GM18861 (cell line): ENCODE results near the gene MST1R.

ENCODE experiments used
- ATAC-seq: cut with Tn5 transposase; IDR thresholded peaks from one replicate; pipeline ENCODE4 v1.9.1; 2021; ENCODE audit not compliant: unreplicated experiment

MST1R gene

DNA sequence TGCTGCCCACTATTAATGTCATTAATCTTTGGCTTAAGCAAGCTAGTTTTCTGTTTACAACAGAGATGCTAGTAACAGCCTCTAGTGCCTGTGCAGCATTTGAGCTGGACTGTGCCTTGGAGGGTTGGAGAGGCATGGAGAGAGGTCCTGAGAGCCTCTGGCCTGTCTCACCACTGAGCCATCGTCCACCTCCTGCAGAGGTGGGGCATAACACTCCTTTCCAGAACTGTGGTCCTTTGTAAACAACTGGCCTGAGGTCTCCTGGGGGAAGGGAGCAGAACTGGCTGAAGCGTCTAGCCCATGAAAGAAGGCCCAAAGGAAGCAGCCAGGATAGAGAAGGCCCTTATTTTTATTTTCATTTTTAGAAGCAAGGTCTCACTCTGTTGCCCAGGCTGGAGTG lies 24.0 kb downstream of the MST1R start:
- no peak for ATAC-seq

- no peak for ATAC-seq
These were observed 25.0 kb downstream of the MST1R start for GRCh38 chr3:49878686-49879085.

GRCh38 chr3:49877716-49878115 lies 26.0 kb downstream of the MST1R start:
- ATAC-seq = no peak

DNA sequence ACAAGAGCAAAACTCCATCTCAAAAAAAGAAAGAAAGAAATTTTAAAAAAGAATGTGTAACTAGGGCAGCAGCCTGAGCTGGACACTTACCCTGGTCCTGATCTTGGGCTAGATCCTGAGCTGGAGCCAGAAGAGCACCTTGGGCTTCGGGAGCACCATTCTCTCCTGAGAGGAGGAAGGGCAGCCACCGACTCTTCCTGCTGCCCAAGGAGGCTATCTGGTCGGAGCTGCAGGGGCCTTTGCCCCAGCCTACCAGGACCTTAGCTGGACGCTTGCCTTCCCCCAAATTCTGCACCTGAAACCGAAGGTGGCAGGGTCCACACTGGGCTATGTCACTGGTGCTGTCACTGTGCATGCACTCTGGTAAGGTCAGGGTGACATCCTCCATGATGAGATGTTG lies 27.1 kb downstream of the MST1R start:
- no peak for ATAC-seq

DNA sequence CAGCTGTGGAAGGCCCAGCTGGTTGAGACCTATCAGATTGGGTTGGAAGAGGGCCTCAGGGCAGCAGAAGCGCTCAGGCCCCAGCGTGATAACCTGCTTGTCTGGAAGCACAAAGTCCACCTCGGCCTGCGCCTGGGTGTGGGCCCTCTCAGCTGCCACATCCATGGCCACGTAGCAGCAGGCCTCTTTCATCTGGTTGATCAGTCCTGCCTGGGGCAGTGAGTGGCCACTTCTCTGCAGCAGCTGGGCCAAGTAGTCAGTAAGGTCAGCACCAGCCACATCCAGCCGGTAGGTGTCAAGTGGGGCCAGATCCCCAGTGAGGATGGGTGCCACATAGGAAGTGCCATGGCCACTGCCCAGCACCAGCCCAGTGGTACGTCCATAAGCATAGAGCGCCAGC lies 30.1 kb downstream of the MST1R start:
- ATAC-seq = no peak

DNA sequence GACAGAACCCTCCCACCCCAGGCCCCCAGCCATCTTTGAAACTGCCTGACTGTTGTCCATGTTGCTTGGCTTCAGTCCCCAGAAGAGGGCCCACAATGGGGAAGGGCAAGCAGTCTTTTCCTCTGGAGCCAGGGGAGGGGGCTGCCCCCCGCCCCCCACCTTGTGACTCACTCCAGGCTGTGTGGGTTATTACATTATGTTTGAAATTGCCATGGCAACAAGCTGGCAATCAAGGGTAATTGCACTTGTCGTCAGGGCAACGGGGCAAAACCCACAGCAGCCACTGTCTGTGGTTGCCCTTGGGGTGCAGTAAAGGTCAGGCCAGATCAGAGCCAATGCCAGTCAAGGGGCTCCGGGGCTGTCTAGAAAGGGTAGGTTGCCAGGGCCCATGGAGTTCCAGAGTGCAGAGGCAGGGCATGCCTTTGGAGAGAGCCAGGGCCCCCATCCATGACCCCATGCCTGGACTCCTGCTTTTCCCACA lies 30.8 kb downstream of the MST1R start:
- ATAC-seq = no peak

DNA sequence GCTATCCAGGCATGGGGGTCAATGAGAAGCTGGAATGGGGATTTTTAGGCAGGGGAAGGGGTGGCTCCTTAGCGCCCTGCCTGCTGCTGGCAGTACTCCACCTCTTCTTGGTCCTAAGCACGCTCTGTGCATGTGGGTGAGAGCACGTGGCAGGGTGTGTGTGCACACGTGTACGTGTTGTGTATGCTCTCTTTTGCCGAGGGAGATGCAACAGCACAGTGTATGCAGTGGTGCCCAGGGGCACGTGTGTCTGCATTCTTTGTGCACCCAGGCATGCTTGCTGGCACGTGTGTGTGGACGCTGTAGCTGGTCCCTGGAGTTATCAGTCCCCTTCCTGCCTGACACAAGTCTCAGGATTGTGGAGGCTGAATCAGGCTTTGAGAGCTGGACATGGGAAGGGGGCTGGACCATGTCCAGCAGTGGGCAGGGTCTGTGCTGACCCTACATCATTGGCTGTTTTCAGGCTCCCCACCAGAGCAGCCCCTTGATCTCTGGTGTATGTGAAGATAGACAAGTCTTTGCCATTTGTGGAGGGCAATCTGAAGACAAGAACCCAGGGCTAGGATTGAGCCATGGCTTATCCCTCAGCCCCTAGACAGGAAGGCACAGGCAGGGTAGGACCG lies 32.0 kb downstream of the MST1R start:
- ATAC-seq = no peak

DNA sequence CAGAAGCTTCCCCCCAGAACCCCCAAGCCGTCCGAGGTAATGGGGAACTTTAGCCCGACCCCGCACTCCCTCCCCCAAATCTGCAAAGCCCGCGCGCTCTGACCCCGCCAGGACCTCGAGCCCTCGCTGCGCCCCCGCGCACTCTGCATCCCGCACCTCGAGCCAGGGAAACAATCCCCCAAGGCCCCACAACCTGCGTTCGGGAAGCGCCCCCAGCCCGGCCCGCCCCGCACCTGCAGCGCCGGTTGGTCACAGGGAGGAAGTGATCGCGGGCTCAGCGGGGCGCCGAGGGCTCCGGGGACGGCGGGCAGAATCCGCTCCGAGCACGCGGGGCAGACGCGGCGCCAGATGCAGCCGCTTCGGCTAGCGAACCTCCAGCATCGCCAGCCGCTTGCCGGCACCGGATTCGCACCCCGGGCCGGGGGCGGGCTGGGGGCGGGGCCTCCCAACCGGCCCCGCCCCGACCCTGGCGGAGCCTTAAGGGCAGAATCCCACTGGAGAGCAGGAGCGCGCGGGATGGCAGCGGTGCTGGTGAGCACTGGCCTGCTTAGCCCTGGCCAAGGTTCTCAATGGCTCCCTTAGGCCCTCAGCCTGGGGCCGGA lies 34.0 kb downstream of the MST1R start, which contains the start of gene CAMKV:
TSS of gene CAMKV (minus strand) at position 382 of the 602 bp plus-strand sequence. CDS start 7,518 bp downstream, outside the sequence.
- ATAC-seq = no peak

GRCh38 chr3:49868862-49869466 lies 34.7 kb downstream of the MST1R start:
- ATAC-seq = no peak

DNA sequence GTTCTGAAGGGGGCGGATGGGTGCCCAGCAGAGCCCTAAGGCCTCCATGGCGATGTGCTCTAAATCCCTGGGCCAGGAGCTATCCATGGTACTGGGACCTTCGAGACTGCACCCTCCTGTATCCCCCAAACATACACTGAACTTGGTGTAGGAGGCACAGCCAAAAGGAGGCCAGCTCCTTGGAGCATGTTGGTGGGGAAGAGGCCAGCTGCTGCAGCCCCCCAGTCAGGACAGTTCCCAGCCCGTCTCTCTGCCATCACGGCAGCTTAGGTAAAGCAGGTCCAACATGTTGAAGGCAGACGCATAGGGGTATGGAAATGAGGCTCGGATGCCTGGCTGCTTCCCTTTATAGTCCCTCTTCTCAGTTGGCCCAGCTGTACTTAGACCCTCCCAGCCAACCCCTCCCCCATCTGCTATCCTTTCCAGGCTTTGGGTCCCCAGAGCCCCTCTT lies 35.8 kb downstream of the MST1R start:
- ATAC-seq = no peak

DNA sequence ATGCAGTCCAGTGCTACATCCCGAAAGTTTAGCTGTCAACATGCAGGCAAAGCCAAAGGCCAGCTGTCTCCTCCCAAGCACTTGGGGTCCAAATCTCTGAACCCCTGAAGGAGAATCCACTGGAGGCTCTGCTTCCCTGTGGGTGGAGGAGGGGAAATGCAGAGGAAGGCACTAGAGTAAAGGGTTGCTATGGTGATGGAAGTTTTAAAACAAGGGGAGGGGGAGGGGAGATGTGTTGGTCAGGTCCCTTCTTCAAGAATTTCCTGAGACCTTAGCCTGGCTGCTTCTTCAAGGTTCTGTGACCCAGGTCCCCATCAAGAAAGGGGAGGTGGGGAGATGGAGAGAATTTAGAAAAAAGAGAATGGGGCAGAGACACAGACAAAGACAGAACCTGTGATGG lies 36.3 kb downstream of the MST1R start:
- no peak for ATAC-seq

DNA sequence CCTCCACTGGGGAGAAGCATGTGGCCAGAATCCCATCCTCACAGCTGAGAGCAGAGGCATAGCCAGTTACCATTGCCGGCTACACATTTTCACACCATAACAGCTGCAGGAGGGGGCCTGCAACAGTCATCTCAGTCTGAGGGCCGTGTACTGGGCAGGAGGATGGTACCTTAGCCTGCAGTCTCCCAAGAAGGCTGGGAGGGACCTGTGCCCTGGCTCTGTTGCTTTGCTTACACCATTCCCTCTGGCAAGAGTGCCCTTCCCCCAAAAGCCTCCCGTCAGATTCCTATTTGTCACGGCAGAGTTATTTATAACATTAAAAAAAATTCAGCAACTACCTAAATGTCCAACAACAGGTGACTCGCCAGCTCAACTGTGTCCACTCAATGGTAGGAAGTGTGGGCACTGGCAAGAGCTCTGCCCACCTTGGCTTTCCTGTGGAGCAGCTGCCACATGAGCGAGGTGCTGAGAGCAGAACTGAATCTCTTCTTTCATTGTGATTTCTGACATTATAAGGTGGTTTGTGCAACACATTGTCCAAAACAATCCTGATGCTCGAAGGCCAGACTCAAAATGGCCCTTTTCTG lies 38.4 kb downstream of the MST1R start:
- no peak for ATAC-seq

GRCh38 chr3:49864505-49864904 lies 39.2 kb downstream of the MST1R start:
- ATAC-seq = no peak

DNA sequence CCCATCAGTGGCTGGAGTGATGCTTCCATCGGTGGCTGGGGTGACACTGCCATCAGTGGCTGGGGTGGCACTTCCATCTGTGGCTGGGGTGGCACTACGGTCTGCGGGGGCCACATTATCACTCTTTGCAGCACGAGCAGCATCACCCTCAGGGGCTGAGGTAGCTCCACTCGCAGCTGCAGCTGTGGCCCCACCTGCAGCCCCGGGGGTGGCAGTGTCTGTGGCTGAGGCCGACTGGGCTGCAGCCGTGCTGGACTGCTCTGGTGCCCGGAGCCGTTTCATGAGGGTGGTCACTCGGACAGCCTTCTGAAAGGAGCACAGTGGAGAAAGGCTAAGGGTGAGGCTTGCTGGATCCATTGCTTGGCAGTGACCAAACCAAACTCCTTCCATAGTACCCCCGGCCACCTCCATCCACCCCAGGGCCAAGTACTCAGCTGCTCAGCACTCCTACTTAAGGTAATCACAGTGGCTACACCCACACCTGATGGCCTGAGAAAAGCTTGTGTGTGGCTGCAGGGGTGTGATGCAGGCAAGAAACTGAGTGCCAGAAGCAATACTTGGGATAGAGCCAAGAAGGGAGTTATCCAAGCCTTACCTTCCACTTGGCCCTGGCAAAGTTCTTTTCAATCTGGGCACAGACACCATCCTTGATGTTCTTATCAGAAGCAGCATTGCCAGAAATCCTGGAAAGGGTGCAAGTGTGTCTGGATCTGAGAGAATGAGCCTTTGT lies 43.9 kb downstream of the MST1R start:
- no peak for ATAC-seq

GRCh38 chr3:49856181-49857005 lies 47.3 kb downstream of the MST1R start, which contains the start of gene TRAIP:
Gene TRAIP (minus strand): TSS chr3:49856564. CDS start chr3:49856453, 111 bp downstream.
- peak; percentile 95 for ATAC-seq

- no peak for ATAC-seq
These were observed 48.0 kb downstream of the MST1R start for GRCh38 chr3:49855662-49856061.

DNA sequence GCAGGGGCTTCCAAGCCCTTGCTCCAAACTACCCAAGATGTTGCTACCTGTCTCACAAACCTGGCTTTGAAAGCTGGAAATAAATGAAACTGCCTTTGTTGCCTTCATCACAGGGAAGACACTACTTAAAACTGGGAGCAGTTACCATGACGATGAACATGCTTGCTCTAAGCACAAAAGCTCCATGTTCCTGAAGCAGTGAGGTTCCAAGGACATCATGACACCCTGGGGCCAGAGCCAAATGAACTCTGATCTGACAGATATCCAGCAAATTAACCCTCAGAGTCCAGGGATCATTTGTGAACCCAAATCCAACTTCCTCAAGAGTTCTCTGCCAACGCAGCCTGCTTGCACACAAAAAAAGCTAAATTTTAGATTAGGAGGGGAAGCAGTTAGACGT lies 58.0 kb downstream of the MST1R start:
- ATAC-seq = no peak

DNA sequence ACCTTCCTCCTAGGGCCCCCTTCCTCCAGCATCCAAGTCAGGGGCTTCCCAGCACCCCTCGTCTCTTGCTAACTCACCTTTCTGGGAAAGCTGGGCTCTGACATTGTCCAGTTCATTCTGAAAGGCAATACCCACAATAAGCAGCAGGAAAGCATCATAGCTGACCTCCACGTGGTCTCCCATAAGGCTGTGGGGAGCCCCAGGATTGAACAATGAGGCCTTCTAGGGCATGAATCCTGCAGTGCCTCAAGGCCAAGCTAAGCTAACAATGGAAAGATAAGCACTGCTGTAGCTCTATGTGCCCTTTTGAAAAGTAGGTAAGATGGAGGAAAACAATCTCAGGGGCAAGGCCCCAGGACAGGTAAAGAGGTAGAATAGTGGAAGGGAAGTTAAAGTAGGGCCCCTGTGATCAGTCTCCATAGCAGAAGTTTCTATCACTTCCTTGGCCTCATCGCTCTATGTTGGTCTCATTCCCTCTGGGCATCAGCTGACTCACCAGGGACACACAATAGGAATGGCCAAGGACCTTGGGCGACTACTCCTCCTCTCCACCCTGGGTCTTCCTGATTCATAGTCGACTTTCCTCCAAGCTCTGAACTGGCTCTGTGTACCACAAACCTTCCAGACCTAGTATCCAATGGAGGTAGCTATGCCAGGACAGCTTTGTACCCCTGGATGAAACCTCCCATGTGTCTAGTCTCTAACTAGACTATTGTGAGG lies 59.0 kb downstream of the MST1R start:
- ATAC-seq = no peak

GRCh38 chr3:49842843-49843517 lies 60.7 kb downstream of the MST1R start:
- ATAC-seq = no peak
